AG04450 (cell line): ENCODE results near the gene CAMK2N2. TPM values are rescaled to one million over a fixed set of nuclear protein-coding genes. Genes with fewer than 3 reads are reported as not detected.

Experiments
- CTCF ChIA-PET: fragments of 300-600, 350-600 bp; formaldehyde crosslinking; extraction: SDS; loops from one replicate; lab custom pipeline; 2022; ENCODE audit warnings: antibody characterized with exemption, inconsistent platforms; lab: Charles Lee
- POLR2A ChIA-PET: fragments of 350-600 bp; formaldehyde crosslinking; extraction: SDS; loops from one replicate; lab custom pipeline; 2021; ENCODE audit warnings: antibody characterized with exemption, inconsistent platforms; lab: Yijun Ruan, JAX
- DNase-seq: peaks from one replicate; pipeline ENCODE4 v3.0.0-alpha.2; 2011; ENCODE audit warnings: low read depth, low spot score
- H3K27ac ChIP-seq: one replicate; pipeline ENCODE4 v1.5.1; 2012; ENCODE audit warnings: low read depth, low read length, control low read depth
- H3K27me3 ChIP-seq: one replicate; pipeline ENCODE4 v1.6.0; 2012; ENCODE audit warnings: low read length; ENCODE audit not compliant: control insufficient read depth, insufficient read depth
- H3K4me3 ChIP-seq: 2 replicates; pipeline ENCODE4 v1.5.1; 2011; ENCODE audit warnings: mild to moderate bottlenecking, low read depth, low read length, control low read depth
- H3K9me3 ChIP-seq: 2 replicates; pipeline ENCODE4 v1.5.1; 2012; ENCODE audit warnings: low read length; ENCODE audit not compliant: control insufficient read depth, insufficient read depth
- CTCF ChIP-seq: IDR thresholded peaks from 2 replicates; pipeline ENCODE4 v1.5.1; 2011; ENCODE audit warnings: low read depth, low read length, control low read depth, inconsistent platforms
- polyA plus RNA-seq: library from polyadenylated mRNA; depleted of rRNA; stranded (reverse); fragments of >200 nt; gene quantifications from 2 replicates; pipeline ENCODE4 v1.2.3, GENCODE V29; 2011

Gene CAMK2N2
- polyA plus RNA-seq, 1 experiment, result 0.07 TPM

GRCh38 chr3:184237807-184238206 lies 23.5 kb downstream of the CAMK2N2 start:
- ChIA-PET POLR2A (no interaction called here), CTCF (interaction anchor here (0.5 to 2.8 kb wide), 3 partner anchors 10 to 21 kb away, joined by 3 to 12 read pairs (median 6); partner anchors contain the start of gene EEF1AKMT4)
- DNase-seq, result no peak
- Histone ChIP-seq H3K4me3 (no peak overlapping the region), H3K27ac (no peak overlapping the region), H3K27me3 (peaks cover 22% of the 10 kb centered on the region), H3K9me3 (peaks cover 3% of the 10 kb centered on the region; the same call in 1 of the 2 replicates)
- no peak for TF ChIP-seq CTCF

- POLR2A ChIA-PET, result no interaction called here
Observed at GRCh38 chr3:184237211-184237610, 24.1 kb downstream of the CAMK2N2 start.

GRCh38 chr3:184236636-184237035 lies 24.7 kb downstream of the CAMK2N2 start:
- TF ChIP-seq CTCF, result no peak
- POLR2A ChIA-PET, result no interaction called here
- Histone ChIP-seq H3K9me3 (peaks cover 3% of the 10 kb centered on the region; the same call in 1 of the 2 replicates), H3K27ac (no peak overlapping the region), H3K27me3 (peaks cover 34% of the 10 kb centered on the region), H3K4me3 (no peak overlapping the region)
- CTCF ChIA-PET, result interaction anchor here (0.6 to 2.8 kb wide), 4 partner anchors 9 to 218 kb away, joined by 3 to 12 read pairs (median 4); partner anchors contain the start of gene EEF1AKMT4
- no peak for DNase-seq

More at GRCh38 chr3:184237211-184237610, 24.1 kb downstream of the CAMK2N2 start:
- Histone ChIP-seq H3K27me3 (peaks cover 28% of the 10 kb centered on the region), H3K9me3 (peaks cover 3% of the 10 kb centered on the region; the same call in 1 of the 2 replicates), H3K27ac (no peak overlapping the region), H3K4me3 (no peak overlapping the region)
- no peak for TF ChIP-seq CTCF
- DNase-seq, result no peak
- CTCF ChIA-PET, result interaction anchor here (1.6 to 2.8 kb wide), 2 partner anchors 10 to 13 kb away, joined by 6 to 12 read pairs; partner anchors contain the start of gene EEF1AKMT4

- H3K9me3 ChIP-seq, result peaks cover 3% of the 10 kb centered on the region; the same call in 1 of the 2 replicates
- no peak for DNase-seq
- H3K4me3 ChIP-seq, result no peak overlapping the region
- no peak overlapping the region for H3K27ac ChIP-seq
- ChIA-PET POLR2A (no interaction called here), CTCF (interaction anchor here (0.6 to 0.7 kb wide), 2 partner anchors 14 to 217 kb away, joined by 3 read pairs; partner anchors contain the start of gene EEF1AKMT4)
- no peak for TF ChIP-seq CTCF
- H3K27me3 ChIP-seq, result peaks cover 40% of the 10 kb centered on the region
Observed at GRCh38 chr3:184236033-184236410, 25.3 kb downstream of the CAMK2N2 start.

GRCh38 chr3:184235381-184236032 lies 25.8 kb downstream of the CAMK2N2 start:
- peaks cover 42% of the 10 kb centered on the region for H3K27me3 ChIP-seq
- no peak overlapping the region for H3K27ac ChIP-seq
- H3K4me3 ChIP-seq, result no peak overlapping the region
- DNase-seq, result no peak
- POLR2A ChIA-PET, result no interaction called here
- no peak for TF ChIP-seq CTCF
- CTCF ChIA-PET, result interaction anchor here (0.7 kb wide), 1 partner anchor 14 kb away, joined by 3 read pairs; the partner anchor contains the start of gene EEF1AKMT4
- peaks cover 3% of the 10 kb centered on the region; the same call in 1 of the 2 replicates for H3K9me3 ChIP-seq
